ENCODE data around the gene SLC25A21. TPM values are rescaled to one million over a fixed set of nuclear protein-coding genes. Genes with fewer than 3 reads are reported as not detected.

Gene SLC25A21
- total RNA-seq, 1 donor from 2014 or later: 2.3 TPM

DNA sequence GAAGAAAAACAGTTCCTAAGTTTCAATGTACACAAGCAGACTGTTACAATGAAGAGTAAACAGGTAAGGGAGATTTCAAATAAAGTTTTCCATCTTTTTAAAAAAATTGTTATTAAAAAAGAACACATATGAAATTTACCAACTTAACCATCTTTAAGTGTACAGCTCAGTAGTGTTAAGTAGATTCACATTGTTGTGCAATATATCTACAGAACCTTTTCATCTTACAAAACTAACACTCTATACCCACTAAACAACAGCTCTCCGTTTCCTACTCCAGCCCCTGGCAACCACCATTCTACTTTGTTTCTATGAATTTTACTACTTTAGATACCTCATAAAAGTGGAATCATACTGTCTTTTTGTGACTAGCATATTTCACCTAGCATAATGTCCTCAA, 139.5 kb downstream of the SLC25A21 start:
- Mint-ChIP-seq H3K36me3 (no peaks in the 10 kb centered on the region), H3K4me1 (peaks cover 4% of the 10 kb centered on the region), H3K4me3 (no peak overlapping the region), H3K27ac (no peak overlapping the region), H3K9me3 (no peaks in the 10 kb centered on the region), H3K27me3 (ENCODE audit: low read depth) (no peaks in the 10 kb centered on the region)
- no peak for DNase-seq (ENCODE audit: low spot score in 2 of 2, unreplicated experiment in 2 of 2)
- TF ChIP-seq, protein P1, sequence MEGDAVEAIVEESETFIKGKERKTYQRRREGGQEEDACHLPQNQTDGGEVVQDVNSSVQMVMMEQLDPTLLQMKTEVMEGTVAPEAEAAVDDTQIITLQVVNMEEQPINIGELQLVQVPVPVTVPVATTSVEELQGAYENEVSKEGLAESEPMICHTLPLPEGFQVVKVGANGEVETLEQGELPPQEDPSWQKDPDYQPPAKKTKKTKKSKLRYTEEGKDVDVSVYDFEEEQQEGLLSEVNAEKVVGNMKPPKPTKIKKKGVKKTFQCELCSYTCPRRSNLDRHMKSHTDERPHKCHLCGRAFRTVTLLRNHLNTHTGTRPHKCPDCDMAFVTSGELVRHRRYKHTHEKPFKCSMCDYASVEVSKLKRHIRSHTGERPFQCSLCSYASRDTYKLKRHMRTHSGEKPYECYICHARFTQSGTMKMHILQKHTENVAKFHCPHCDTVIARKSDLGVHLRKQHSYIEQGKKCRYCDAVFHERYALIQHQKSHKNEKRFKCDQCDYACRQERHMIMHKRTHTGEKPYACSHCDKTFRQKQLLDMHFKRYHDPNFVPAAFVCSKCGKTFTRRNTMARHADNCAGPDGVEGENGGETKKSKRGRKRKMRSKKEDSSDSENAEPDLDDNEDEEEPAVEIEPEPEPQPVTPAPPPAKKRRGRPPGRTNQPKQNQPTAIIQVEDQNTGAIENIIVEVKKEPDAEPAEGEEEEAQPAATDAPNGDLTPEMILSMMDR (IDR thresholded peaks at IDR 0.05; ENCODE audit: unreplicated experiment): no peak

DNA sequence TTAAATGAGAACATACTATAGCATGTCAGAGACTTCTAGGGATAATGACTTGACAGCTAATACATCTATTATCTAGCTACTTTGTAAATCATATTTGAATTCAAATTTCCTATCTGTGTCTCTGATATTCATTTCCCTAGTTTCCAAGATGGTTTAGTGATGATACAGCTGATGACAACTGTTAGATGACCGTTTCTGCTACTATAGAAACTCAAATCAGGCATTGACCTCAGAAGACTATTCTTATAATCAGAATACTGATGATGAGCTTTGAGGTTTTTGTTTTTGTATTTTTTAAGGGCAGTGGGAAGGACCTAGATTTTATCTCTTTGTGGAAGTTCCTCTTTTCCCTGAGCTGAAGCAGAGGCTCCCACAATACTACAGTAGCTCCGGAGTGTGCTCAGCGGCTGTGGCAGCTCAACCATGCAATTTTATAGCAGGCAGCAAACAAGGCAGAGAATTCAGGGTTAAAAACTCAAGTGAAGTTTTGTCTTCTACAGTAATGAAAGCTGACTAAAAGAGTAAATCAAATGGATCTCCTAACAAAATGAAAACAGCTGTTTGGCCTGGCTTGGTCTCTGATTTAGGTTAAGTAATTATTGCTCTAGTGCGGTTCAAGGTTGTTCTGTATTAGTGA, 145.1 kb downstream of the SLC25A21 start:
- no peaks in the 10 kb centered on the region for H3K27me3 Mint-ChIP-seq (ENCODE audit: low read depth)
- H3K4me1 Mint-ChIP-seq: peaks cover 5% of the 10 kb centered on the region
- no peaks in the 10 kb centered on the region for H3K9me3 Mint-ChIP-seq
- TF ChIP-seq, protein P1 (IDR thresholded peaks at IDR 0.05; ENCODE audit: unreplicated experiment): no peak
- DNase-seq (ENCODE audit: low spot score in 2 of 2, unreplicated experiment in 2 of 2): no peak
- H3K36me3 Mint-ChIP-seq: no peaks in the 10 kb centered on the region
- H3K4me3 Mint-ChIP-seq: no peak overlapping the region
- H3K27ac Mint-ChIP-seq: no peak overlapping the region

DNA sequence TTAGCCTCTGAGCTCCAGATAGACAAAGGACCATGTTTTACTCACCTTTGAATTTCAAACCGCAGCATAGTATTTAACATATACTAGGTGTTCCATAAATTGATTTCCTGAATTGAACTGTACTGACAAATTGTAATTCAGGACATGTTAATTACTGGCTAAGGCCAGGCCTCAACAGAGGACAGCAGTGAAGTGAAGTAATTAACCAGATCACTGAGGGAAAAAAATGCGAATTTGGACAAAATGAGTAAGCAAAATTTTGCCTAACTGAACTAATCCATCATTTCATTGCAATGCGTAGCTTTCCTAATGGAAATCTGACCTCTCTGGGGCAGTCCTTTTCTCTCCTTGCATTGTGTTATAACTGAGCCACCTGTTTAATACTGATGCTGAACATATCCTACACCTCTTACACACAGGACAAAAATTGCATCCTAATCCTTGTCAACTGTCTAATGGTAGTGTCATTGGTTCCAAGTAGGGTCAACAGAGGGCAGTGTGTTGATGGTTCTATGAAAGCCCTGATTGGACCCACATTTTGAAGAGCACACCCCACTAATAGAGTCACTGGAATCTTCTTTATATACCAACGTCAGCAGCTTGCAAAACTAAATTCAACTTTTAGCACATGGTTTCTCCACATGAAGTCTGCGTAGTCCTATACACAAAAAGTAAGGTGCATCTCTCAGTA, 148.4 kb downstream of the SLC25A21 start:
- Mint-ChIP-seq H3K4me1 (peaks cover 5% of the 10 kb centered on the region), H3K27ac (no peak overlapping the region)

DNA sequence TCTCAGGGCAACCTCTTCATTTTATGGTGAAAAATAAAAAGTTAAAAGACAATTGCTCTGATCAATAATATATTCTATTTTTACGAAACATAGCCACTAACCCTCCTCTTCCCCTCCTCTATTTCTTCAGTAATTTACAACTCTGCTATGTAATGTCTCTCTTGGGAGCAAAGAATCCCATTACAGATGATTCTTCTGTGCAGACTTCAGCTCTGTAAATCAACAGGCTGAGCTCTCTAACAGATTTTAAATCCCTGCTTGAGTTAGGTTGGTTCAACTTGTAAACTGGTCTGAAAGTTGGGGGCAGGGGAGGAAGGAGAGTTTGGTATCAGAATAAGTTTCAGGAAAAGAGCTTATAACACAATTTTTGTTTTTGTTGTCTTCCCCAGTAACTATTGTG, 151.0 kb downstream of the SLC25A21 start:
- no peaks in the 10 kb centered on the region for H3K36me3 Mint-ChIP-seq
- peaks cover 3% of the 10 kb centered on the region for H3K4me1 Mint-ChIP-seq
- no peak overlapping the region for H3K27ac Mint-ChIP-seq
- no peak for DNase-seq (ENCODE audit: low spot score in 2 of 2, unreplicated experiment in 2 of 2)
- H3K9me3 Mint-ChIP-seq: peaks cover 6% of the 10 kb centered on the region
- H3K4me3 Mint-ChIP-seq: no peak overlapping the region
- TF ChIP-seq, protein P1 (IDR thresholded peaks at IDR 0.05; ENCODE audit: unreplicated experiment): no peak
- H3K27me3 Mint-ChIP-seq (ENCODE audit: low read depth): no peaks in the 10 kb centered on the region

More for the DNA sequence above, 148.4 kb downstream of the SLC25A21 start:
- TF ChIP-seq, protein P1 (IDR thresholded peaks at IDR 0.05; ENCODE audit: unreplicated experiment): no peak
- DNase-seq (ENCODE audit: low spot score in 2 of 2, unreplicated experiment in 2 of 2): no peak
- Mint-ChIP-seq H3K4me3 (no peak overlapping the region), H3K27me3 (ENCODE audit: low read depth) (no peaks in the 10 kb centered on the region), H3K36me3 (no peaks in the 10 kb centered on the region), H3K9me3 (no peaks in the 10 kb centered on the region)

DNA sequence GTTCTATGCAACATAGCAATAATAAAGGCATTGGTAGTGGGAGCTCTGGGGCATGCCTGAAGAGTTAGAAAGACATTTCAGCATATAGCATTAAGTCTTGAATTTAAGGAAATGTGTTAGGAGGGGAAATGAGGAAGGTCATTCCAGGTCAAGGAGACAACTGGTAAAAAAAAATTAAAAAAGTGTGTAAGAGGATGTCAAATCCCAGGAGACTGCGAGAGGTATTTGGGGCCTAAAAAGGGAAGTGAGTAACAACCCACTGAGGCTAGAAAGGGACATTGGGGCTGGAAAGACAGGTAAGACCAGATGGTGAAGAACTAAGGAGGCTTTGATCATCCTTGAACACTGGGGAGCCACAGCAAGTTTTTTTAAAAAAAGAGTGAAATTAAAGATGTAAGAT, 152.9 kb downstream of the SLC25A21 start:
- no peak for DNase-seq (ENCODE audit: low spot score in 2 of 2, unreplicated experiment in 2 of 2)
- H3K4me1 Mint-ChIP-seq: no peaks in the 10 kb centered on the region
- H3K9me3 Mint-ChIP-seq: peaks cover 6% of the 10 kb centered on the region
- H3K4me3 Mint-ChIP-seq: no peak overlapping the region
- no peaks in the 10 kb centered on the region for H3K36me3 Mint-ChIP-seq
- H3K27me3 Mint-ChIP-seq (ENCODE audit: low read depth): no peaks in the 10 kb centered on the region
- H3K27ac Mint-ChIP-seq: no peak overlapping the region
- TF ChIP-seq, protein P1 (IDR thresholded peaks at IDR 0.05; ENCODE audit: unreplicated experiment): no peak
